Astrocyte (in vitro differentiated cells and primary cell): Measurements from ENCODE around the gene RAB30. TPM values are rescaled to one million over a fixed set of nuclear protein-coding genes. Genes with fewer than 3 reads are reported as not detected.

Experiments
- DNase-seq: peaks from one replicate; pipeline ENCODE4 v3.0.0-alpha.2; 2010; ENCODE audit warnings: low read depth
- FAIRE-seq: peaks from 2 replicates; lab custom pipeline; 2011; peaks lifted over from hg19 to GRCh38; lab: Jason Lieb, UNC
- H2AFZ ChIP-seq: 2 replicates; pipeline ENCODE4 v1.6.0; 2012; ENCODE audit warnings: low read depth, low read length, inconsistent platforms
- H3K27ac ChIP-seq: 2 replicates; pipeline ENCODE4 v1.5.1; 2011; ENCODE audit warnings: low read depth, low read length, inconsistent platforms
- H3K27me3 ChIP-seq: 2 replicates; pipeline ENCODE4 v1.6.0; 2011; ENCODE audit warnings: low read length, inconsistent platforms; ENCODE audit not compliant: insufficient read depth
- H3K36me3 ChIP-seq: 2 replicates; pipeline ENCODE4 v1.5.1; 2011; ENCODE audit warnings: low read length, inconsistent platforms; ENCODE audit not compliant: insufficient read depth
- H3K4me1 ChIP-seq: 2 replicates; pipeline ENCODE4 v1.5.1; 2011; ENCODE audit warnings: low read length, inconsistent platforms; ENCODE audit not compliant: insufficient read depth
- H3K4me2 ChIP-seq: 2 replicates; pipeline ENCODE4 v1.6.0; 2012; ENCODE audit warnings: low read length, inconsistent platforms
- H3K4me3 ChIP-seq: 2 replicates; pipeline ENCODE4 v1.5.1; 2011; ENCODE audit warnings: low read depth, mild to moderate bottlenecking, low read length, inconsistent platforms; ENCODE audit not compliant: insufficient read depth
- H3K79me2 ChIP-seq: 2 replicates; pipeline ENCODE4 v1.6.0; 2012; ENCODE audit warnings: mild to moderate bottlenecking, low read length, inconsistent platforms; ENCODE audit not compliant: insufficient read depth
- H3K9ac ChIP-seq: 2 replicates; pipeline ENCODE4 v1.6.0; 2012; ENCODE audit warnings: mild to moderate bottlenecking, low read length, inconsistent platforms
- H3K9me3 ChIP-seq: 2 replicates; pipeline ENCODE4 v1.5.1; 2012; ENCODE audit warnings: low read depth, mild to moderate bottlenecking, low read length, inconsistent platforms; ENCODE audit not compliant: insufficient read depth
- H4K20me1 ChIP-seq: 2 replicates; pipeline ENCODE4 v1.6.0; 2012; ENCODE audit warnings: low read length, inconsistent platforms; ENCODE audit not compliant: insufficient read depth
- H3K27ac Mint-ChIP-seq: one replicate; pipeline ENCODE4 v1.8.0; 2021; ENCODE audit warnings: mild to moderate bottlenecking, mixed read lengths; ENCODE audit not compliant: unreplicated experiment
- H3K27me3 Mint-ChIP-seq: one replicate; pipeline ENCODE4 v1.8.0; 2021; ENCODE audit warnings: low read depth, mixed read lengths; ENCODE audit not compliant: unreplicated experiment
- H3K36me3 Mint-ChIP-seq: one replicate; pipeline ENCODE4 v1.8.0; 2021; ENCODE audit warnings: low read depth, mixed read lengths; ENCODE audit not compliant: unreplicated experiment
- H3K4me1 Mint-ChIP-seq: one replicate; pipeline ENCODE4 v1.8.0; 2021; ENCODE audit warnings: low read depth, mixed read lengths; ENCODE audit not compliant: unreplicated experiment
- H3K4me3 Mint-ChIP-seq: one replicate; pipeline ENCODE4 v1.8.0; 2021; ENCODE audit warnings: mild to moderate bottlenecking, moderate library complexity, mixed read lengths; ENCODE audit not compliant: unreplicated experiment
- H3K9me3 Mint-ChIP-seq: one replicate; pipeline ENCODE4 v1.8.0; 2021; ENCODE audit warnings: mild to moderate bottlenecking, mixed read lengths; ENCODE audit not compliant: unreplicated experiment
- CTCF ChIP-seq: IDR thresholded peaks from 2 replicates; pipeline ENCODE4 v1.5.1; 2011; ENCODE audit warnings: low read depth, mild to moderate bottlenecking, inconsistent platforms, low read length, moderate library complexity; ENCODE audit not compliant: insufficient read depth
- EZH2 ChIP-seq: IDR thresholded peaks from 2 replicates; pipeline ENCODE4 v1.6.1; 2012; ENCODE audit warnings: mild to moderate bottlenecking, low read length, inconsistent platforms; ENCODE audit not compliant: insufficient read depth
- total RNA-seq: library from RNA; stranded (reverse); gene quantifications from 2 replicates; pipeline ENCODE4 v1.2.1, GENCODE V29; 2021

The RAB30 gene
- total RNA-seq, 1 donor from 2014 or later, result 40.0 TPM

GRCh38 chr11:82981852-82982251 is 89.8 kb downstream of the RAB30 start:
- Mint-ChIP-seq H3K9me3 (no peaks in the 10 kb centered on the region), H3K4me3 (no peak overlapping the region), H3K4me1 (peaks cover 42% of the 10 kb centered on the region), H3K36me3 (no peaks in the 10 kb centered on the region), H3K27me3 (no peaks in the 10 kb centered on the region), H3K27ac (no peak overlapping the region)
- Histone ChIP-seq H3K27ac (no peak overlapping the region), H3K4me3 (no peak overlapping the region), H3K4me1 (peaks cover 36% of the 10 kb centered on the region), H4K20me1 (no peaks in the 10 kb centered on the region), H3K36me3 (peaks cover 6% of the 10 kb centered on the region), H3K9me3 (no peaks in the 10 kb centered on the region), H3K4me2 (no peak overlapping the region), H3K79me2 (no peaks in the 10 kb centered on the region), H3K9ac (no peak overlapping the region), H2AFZ (no peak overlapping the region), H3K27me3 (no peaks in the 10 kb centered on the region)
- TF ChIP-seq EZH2 (no peak), CTCF (no peak)
- FAIRE-seq, result no peak
- DNase-seq, result no peak

DNA sequence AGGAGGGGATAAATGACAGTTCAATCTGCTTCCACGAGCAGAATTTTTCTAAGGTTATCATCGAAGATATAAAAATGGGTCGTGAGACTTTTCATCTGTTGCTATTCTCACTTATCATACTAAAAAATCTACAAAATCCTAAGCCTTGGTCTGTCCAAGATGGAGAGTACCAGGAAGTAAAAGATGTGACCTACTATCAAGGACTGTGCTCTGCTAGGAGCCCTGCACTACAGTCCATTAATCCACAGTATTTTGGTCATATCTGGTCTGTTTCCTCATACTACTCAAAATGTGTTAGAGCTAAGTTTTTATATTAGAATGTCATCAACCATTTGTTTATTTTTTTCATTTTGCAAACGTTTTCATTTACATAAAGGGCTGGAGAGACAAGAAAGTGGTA is 90.8 kb downstream of the RAB30 start:
- H3K9ac ChIP-seq, result peak overlapping the region; percentile 36
- FAIRE-seq (no peak), DNase-seq (no peak)
- no peak for TF ChIP-seq CTCF
- no peak for TF ChIP-seq EZH2
- Mint-ChIP-seq H3K27me3 (no peaks in the 10 kb centered on the region), H3K4me1 (peaks cover 42% of the 10 kb centered on the region), H3K27ac (peak overlapping the region; percentile 92), H3K4me3 (peak overlapping the region; percentile 43), H3K9me3 (no peaks in the 10 kb centered on the region), H3K36me3 (no peaks in the 10 kb centered on the region)
- H3K4me2 ChIP-seq, result peak overlapping the region; percentile 63
- no peak overlapping the region for H3K4me3 ChIP-seq
- peaks cover 36% of the 10 kb centered on the region for H3K4me1 ChIP-seq
- no peaks in the 10 kb centered on the region for H3K27me3 ChIP-seq
- H2AFZ ChIP-seq, result no peak overlapping the region
- no peaks in the 10 kb centered on the region for H3K9me3 ChIP-seq
- H3K79me2 ChIP-seq, result no peaks in the 10 kb centered on the region
- no peaks in the 10 kb centered on the region for H4K20me1 ChIP-seq
- peak overlapping the region; percentile 47 for H3K27ac ChIP-seq
- peaks cover 6% of the 10 kb centered on the region for H3K36me3 ChIP-seq

DNA sequence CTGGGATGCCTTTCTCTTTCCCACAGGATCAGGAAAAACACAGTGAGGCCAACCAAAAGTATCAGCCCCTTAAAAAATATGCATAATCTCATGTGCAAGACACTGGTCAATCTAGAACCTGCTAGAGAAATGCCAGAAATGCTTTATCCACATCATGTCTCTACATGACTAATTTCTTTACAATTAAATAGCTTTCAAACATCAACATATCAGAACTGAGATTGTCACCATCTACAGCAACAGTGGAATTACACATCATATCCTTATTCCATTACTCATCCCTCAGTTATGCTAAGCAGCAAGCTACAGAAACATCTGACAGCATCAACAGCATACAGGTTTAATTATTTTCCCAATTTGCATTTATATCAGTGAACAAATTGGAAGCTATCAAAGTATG is 91.4 kb downstream of the RAB30 start:
- no peaks in the 10 kb centered on the region for H3K9me3 Mint-ChIP-seq
- H3K36me3 ChIP-seq, result peaks cover 6% of the 10 kb centered on the region
- no peak overlapping the region for H3K4me3 Mint-ChIP-seq
- FAIRE-seq (peak; percentile 97), DNase-seq (peak; percentile 86)
- H3K27me3 ChIP-seq, result no peaks in the 10 kb centered on the region
- H3K4me1 Mint-ChIP-seq, result peaks cover 42% of the 10 kb centered on the region
- H3K27ac Mint-ChIP-seq, result peak overlapping the region; percentile 92
- H4K20me1 ChIP-seq, result no peaks in the 10 kb centered on the region
- H3K4me3 ChIP-seq, result no peak overlapping the region
- peak overlapping the region; percentile 63 for H3K4me2 ChIP-seq
- H3K4me1 ChIP-seq, result peaks cover 36% of the 10 kb centered on the region
- H3K9me3 ChIP-seq, result no peaks in the 10 kb centered on the region
- no peaks in the 10 kb centered on the region for H3K79me2 ChIP-seq
- H3K27me3 Mint-ChIP-seq, result no peaks in the 10 kb centered on the region
- H3K27ac ChIP-seq, result peak overlapping the region; percentile 75
- peak overlapping the region; percentile 36 for H3K9ac ChIP-seq
- H2AFZ ChIP-seq, result no peak overlapping the region
- TF ChIP-seq CTCF (no peak), EZH2 (no peak)
- no peaks in the 10 kb centered on the region for H3K36me3 Mint-ChIP-seq
